ENCODE measurements around the gene AKR1B15.

Gene AKR1B15

GRCh38 chr7:134527979-134528371 lies 20.9 kb upstream of the AKR1B15 start:
- Histone ChIP-seq H3K27ac (no peak overlapping the region), H3K36me3 (ENCODE audit: insufficient read depth, low read length) (no peaks in the 10 kb centered on the region), H3K9me3 (ENCODE audit: low read depth, low read length) (no peaks in the 10 kb centered on the region), H3K4me3 (no peak overlapping the region), H3K9ac (ENCODE audit: insufficient read length) (no peak overlapping the region)
- TF ChIP-seq POLR2AphosphoS5 (IDR thresholded peaks at IDR 0.05; ENCODE audit: borderline replicate concordance, low read depth, low read length) (no peak), EZH2 (IDR thresholded peaks at IDR 0.05) (no peak), FOXP2 (optimal IDR thresholded peaks at IDR 0.05; ENCODE audit: control extremely low read depth, extremely low read length, insufficient read depth) (no peak)
- no peak for DNase-seq (ENCODE audit: low read depth, low spot score)

DNA sequence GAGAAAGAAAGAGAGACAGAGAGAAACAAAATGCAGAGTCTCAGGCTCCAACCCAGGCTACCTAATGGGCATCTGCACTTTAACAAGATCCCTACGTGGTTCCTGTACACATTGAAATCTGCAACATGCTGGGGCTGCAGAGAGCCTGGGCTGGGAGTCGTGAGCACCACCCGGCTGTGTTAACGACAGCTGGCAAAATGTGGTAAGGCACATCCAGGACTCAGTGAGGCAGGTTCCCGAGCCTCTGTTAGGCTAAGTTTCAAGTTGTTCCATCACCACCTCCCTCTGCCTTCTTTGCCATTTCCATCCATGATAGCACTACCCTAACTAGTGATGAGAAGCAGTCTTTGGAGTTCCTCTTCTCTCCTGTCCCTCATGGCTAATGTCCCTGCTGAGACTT lies 20.2 kb upstream of the AKR1B15 start:
- TF ChIP-seq EZH2 (IDR thresholded peaks at IDR 0.05) (no peak), POLR2AphosphoS5 (IDR thresholded peaks at IDR 0.05; ENCODE audit: borderline replicate concordance, low read depth, low read length) (no peak), FOXP2 (optimal IDR thresholded peaks at IDR 0.05; ENCODE audit: control extremely low read depth, extremely low read length, insufficient read depth) (no peak)

GRCh38 chr7:134530460-134530859 lies 18.4 kb upstream of the AKR1B15 start:
- TF ChIP-seq EZH2 (IDR thresholded peaks at IDR 0.05) = no peak
- no peak for TF ChIP-seq POLR2AphosphoS5 (IDR thresholded peaks at IDR 0.05; ENCODE audit: borderline replicate concordance, low read depth, low read length)
- no peak for TF ChIP-seq FOXP2 (optimal IDR thresholded peaks at IDR 0.05; ENCODE audit: control extremely low read depth, extremely low read length, insufficient read depth)
- H3K36me3 ChIP-seq (ENCODE audit: insufficient read depth, low read length) = no peaks in the 10 kb centered on the region
- H3K27ac ChIP-seq = no peak overlapping the region
- no peak overlapping the region for H3K9ac ChIP-seq (ENCODE audit: insufficient read length)
- H3K4me3 ChIP-seq = no peak overlapping the region
- no peaks in the 10 kb centered on the region for H3K9me3 ChIP-seq (ENCODE audit: low read depth, low read length)
- DNase-seq (ENCODE audit: low read depth, low spot score) = no peak

More for the DNA sequence above, 20.2 kb upstream of the AKR1B15 start:
- Histone ChIP-seq H3K9ac (ENCODE audit: insufficient read length) (no peak overlapping the region), H3K9me3 (ENCODE audit: low read depth, low read length) (no peaks in the 10 kb centered on the region), H3K4me3 (no peak overlapping the region), H3K36me3 (ENCODE audit: insufficient read depth, low read length) (no peaks in the 10 kb centered on the region), H3K27ac (no peak overlapping the region)
- no peak for DNase-seq (ENCODE audit: low read depth, low spot score)

DNA sequence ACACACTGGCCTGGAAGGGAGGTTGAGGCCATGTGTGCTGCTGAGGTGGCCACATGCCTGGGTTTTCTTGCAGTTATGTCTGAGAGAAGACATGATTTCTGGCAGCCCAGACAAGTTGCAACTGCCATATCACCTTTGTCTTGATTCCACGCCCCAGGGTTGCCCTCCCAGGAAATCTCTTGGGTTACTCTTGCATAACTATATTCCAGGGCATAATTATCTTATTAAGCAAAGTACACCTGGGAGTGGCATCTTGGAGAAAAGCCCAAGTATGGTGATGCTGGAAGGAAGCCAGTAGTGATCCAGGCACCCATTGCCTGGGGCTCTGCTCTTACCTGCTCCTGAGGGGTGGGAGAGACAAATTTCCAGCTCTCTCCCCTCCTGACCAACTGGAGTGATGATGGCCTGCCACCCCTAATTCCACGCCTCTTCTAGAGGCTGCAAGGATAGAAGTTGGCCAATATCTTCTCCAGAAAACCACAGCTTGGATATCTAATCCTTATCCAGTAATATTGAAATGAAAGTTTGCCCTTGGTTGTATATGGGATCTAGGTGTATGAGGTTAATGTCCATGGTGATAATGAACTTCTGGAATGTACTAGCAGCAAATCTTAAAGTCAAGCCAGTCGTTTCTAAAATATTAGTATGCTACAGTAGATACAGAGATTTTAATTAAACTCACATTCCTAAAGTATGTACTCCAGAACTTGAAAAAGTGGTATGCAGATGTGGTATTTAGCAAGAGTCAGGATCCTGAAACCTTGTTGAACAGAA lies 16.5 kb upstream of the AKR1B15 start:
- TF ChIP-seq FOXP2 (optimal IDR thresholded peaks at IDR 0.05; ENCODE audit: control extremely low read depth, extremely low read length, insufficient read depth) = no peak
- TF ChIP-seq EZH2 (IDR thresholded peaks at IDR 0.05) = no peak
- no peak for TF ChIP-seq POLR2AphosphoS5 (IDR thresholded peaks at IDR 0.05; ENCODE audit: borderline replicate concordance, low read depth, low read length)
- H3K36me3 ChIP-seq (ENCODE audit: insufficient read depth, low read length) = no peaks in the 10 kb centered on the region
- no peak overlapping the region for H3K4me3 ChIP-seq
- no peak overlapping the region for H3K27ac ChIP-seq
- no peak for DNase-seq (ENCODE audit: low read depth, low spot score)
- H3K9me3 ChIP-seq (ENCODE audit: low read depth, low read length) = no peaks in the 10 kb centered on the region
- H3K9ac ChIP-seq (ENCODE audit: insufficient read length) = no peak overlapping the region

DNA sequence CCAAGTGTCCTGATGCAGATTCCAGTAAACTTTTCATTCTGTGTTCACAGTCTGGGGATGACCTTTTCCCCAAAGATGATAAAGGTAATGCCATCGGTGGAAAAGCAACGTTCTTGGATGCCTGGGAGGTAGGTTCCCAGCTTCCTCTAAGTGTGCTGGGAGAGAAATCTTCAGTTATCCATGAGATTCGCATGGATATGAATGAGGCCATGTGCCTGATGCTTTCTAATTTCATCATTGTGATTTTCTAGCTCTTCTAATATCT lies 16.0 kb upstream of the AKR1B15 start:
- Histone ChIP-seq H3K4me3 (no peak overlapping the region), H3K9ac (ENCODE audit: insufficient read length) (no peak overlapping the region), H3K9me3 (ENCODE audit: low read depth, low read length) (no peaks in the 10 kb centered on the region), H3K36me3 (ENCODE audit: insufficient read depth, low read length) (no peaks in the 10 kb centered on the region), H3K27ac (no peak overlapping the region)
- no peak for DNase-seq (ENCODE audit: low read depth, low spot score)
- no peak for TF ChIP-seq FOXP2 (optimal IDR thresholded peaks at IDR 0.05; ENCODE audit: control extremely low read depth, extremely low read length, insufficient read depth)
- TF ChIP-seq POLR2AphosphoS5 (IDR thresholded peaks at IDR 0.05; ENCODE audit: borderline replicate concordance, low read depth, low read length) = no peak
- TF ChIP-seq EZH2 (IDR thresholded peaks at IDR 0.05) = no peak

DNA sequence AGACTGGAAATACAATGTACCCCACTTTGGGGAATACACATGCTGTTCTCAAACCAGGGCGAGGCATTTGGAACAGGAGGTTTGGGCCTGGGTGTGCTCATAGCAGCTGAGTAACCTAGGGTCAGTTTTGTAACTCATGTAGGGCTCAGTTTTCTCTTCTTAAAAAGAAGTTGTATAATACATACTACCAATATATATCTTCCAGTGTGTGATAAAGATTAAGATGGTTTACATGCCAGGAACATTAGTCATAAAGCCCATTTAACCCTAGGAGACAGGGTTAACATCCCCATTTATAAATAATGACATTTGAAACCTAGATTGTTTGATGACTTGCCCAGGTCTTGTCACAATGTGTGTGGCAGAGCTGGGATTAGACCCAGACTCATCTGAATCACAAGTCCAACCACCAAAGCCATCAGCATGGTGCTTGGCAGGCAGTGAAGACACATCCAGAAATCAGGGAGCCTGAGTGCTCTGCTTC lies 15.6 kb upstream of the AKR1B15 start:
- no peak for DNase-seq (ENCODE audit: low read depth, low spot score)
- Histone ChIP-seq H3K4me3 (no peak overlapping the region), H3K9ac (ENCODE audit: insufficient read length) (no peak overlapping the region), H3K27ac (no peak overlapping the region), H3K36me3 (ENCODE audit: insufficient read depth, low read length) (no peaks in the 10 kb centered on the region), H3K9me3 (ENCODE audit: low read depth, low read length) (no peaks in the 10 kb centered on the region)
- TF ChIP-seq FOXP2 (optimal IDR thresholded peaks at IDR 0.05; ENCODE audit: control extremely low read depth, extremely low read length, insufficient read depth) (no peak), EZH2 (IDR thresholded peaks at IDR 0.05) (no peak), POLR2AphosphoS5 (IDR thresholded peaks at IDR 0.05; ENCODE audit: borderline replicate concordance, low read depth, low read length) (no peak)

- Histone ChIP-seq H3K9me3 (ENCODE audit: low read depth, low read length) (no peaks in the 10 kb centered on the region), H3K27ac (no peak overlapping the region), H3K9ac (ENCODE audit: insufficient read length) (no peak overlapping the region), H3K4me3 (no peak overlapping the region), H3K36me3 (ENCODE audit: insufficient read depth, low read length) (no peaks in the 10 kb centered on the region)
- TF ChIP-seq EZH2 (IDR thresholded peaks at IDR 0.05) (no peak), FOXP2 (optimal IDR thresholded peaks at IDR 0.05; ENCODE audit: control extremely low read depth, extremely low read length, insufficient read depth) (no peak), POLR2AphosphoS5 (IDR thresholded peaks at IDR 0.05; ENCODE audit: borderline replicate concordance, low read depth, low read length) (no peak)
- DNase-seq (ENCODE audit: low read depth, low spot score) = no peak
These were observed 14.3 kb upstream of the AKR1B15 start for GRCh38 chr7:134534633-134535032.

DNA sequence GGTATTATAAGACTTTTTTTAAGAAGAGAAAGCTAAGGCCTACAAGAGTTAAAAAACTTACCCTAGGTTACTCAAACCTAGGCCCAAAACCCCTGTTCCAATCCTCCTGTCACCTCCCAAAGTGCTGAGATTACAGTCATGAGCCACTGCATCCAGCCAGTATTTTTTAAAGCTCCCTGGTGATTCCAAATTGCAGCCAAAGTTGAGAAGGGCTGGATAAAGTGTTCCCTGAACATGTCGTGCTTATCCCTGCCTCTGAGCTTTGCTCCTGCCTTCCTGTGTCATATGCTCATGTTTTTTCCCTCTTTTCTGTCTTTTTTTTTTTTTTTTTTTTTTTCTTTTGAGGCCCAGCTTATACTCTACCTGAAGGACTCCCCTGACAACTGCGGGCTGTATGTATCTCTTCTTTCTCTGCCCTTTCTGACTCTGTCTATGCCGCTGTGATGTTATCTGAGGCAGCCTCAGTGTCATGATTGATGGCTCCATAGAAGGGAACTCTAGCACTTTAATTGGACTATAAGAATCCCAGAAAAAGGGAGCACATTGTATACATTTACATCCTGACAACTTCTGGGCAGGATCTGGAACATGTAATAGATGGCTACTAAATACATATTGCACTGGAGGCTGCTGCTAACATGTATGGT lies 13.5 kb upstream of the AKR1B15 start:
- no peak overlapping the region for H3K27ac ChIP-seq
- H3K9ac ChIP-seq (ENCODE audit: insufficient read length) = no peak overlapping the region
- no peaks in the 10 kb centered on the region for H3K36me3 ChIP-seq (ENCODE audit: insufficient read depth, low read length)
- H3K4me3 ChIP-seq = no peak overlapping the region
- TF ChIP-seq FOXP2 (optimal IDR thresholded peaks at IDR 0.05; ENCODE audit: control extremely low read depth, extremely low read length, insufficient read depth) (no peak), POLR2AphosphoS5 (IDR thresholded peaks at IDR 0.05; ENCODE audit: borderline replicate concordance, low read depth, low read length) (no peak), EZH2 (IDR thresholded peaks at IDR 0.05) (no peak)
- no peaks in the 10 kb centered on the region for H3K9me3 ChIP-seq (ENCODE audit: low read depth, low read length)
- DNase-seq (ENCODE audit: low read depth, low spot score) = no peak

All from SK-N-MC (cell line).